SH-SY5Y (cell line): ENCODE results near the gene LRRC10B.

ENCODE experiments used
- GATA2 ChIP-seq: IDR thresholded peaks from 2 replicates; pipeline ENCODE4 v1.6.1; 2011; ENCODE audit warnings: mild to moderate bottlenecking, low read depth, low read length
- GATA3 ChIP-seq: IDR thresholded peaks from 2 replicates; pipeline ENCODE4 v1.6.1; 2011; ENCODE audit warnings: low read depth, mild to moderate bottlenecking, low read length, moderate library complexity

GRCh38 chr11:61480261-61480993, 28.1 kb upstream of the LRRC10B start:
- TF ChIP-seq GATA3 (no peak), GATA2 (no peak)
